D721Med (cell line): ENCODE data around the gene MAPRE2.

Experiments
- DNase-seq: peaks from one replicate; pipeline ENCODE4 v3.0.0; 2011; ENCODE audit warnings: low spot score; ENCODE audit not compliant: insufficient read length
- FAIRE-seq: peaks from 2 replicates; lab custom pipeline; 2011; peaks lifted over from hg19 to GRCh38; lab: Jason Lieb, UNC
- TF ChIP-seq, protein P1 (sequence below): IDR thresholded peaks from 2 replicates; pipeline ENCODE4 v1.5.1; 2012; ENCODE audit warnings: mild to moderate bottlenecking, control low read depth; ENCODE audit not compliant: insufficient read depth; ENCODE audit errors: missing control alignments

The MAPRE2 gene

DNA sequence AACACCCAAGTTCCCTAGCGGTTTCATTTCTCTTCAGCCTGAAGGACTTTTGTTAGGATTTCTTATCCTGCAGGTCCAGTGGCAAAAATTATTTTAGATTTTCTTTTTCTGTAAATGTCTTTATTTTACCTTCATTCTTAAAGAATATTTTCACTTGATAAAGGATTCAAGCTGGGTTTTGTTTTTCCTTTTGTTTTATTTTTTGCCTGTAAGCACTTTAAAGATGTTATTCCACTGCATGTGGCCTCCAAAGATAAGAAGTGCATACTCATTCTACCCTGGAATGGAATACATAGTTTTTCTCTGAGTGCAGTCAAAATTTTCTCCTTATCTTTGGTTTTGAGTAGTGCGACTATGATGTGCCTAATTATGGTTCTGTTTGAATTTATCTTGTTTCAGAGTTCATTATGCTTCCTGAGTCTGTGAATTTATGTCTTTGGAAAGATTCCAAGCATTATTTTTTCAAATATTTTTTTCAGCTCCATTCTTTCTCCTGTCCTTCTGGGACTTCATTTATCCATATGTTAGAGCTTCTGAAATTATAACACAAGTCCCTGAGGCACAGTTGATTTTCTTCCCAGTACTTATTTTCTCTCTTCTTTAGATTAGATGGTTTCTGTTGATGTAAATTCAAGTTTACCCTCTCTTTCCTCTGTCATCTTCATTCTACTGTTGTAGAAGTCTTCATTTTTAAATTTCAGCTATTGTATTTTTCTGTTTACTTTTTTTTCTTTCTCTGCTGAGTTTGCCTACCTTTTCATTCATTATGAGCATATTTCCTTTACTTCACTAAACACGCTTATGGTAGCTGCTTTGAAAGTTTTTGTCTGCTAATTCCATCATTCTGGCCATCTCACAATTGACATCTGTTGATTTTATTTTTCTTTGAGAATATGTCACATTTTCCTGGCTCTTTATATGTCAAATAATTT, 69.6 kb downstream of the MAPRE2 start:
- no peak for FAIRE-seq
- TF ChIP-seq, protein P1, sequence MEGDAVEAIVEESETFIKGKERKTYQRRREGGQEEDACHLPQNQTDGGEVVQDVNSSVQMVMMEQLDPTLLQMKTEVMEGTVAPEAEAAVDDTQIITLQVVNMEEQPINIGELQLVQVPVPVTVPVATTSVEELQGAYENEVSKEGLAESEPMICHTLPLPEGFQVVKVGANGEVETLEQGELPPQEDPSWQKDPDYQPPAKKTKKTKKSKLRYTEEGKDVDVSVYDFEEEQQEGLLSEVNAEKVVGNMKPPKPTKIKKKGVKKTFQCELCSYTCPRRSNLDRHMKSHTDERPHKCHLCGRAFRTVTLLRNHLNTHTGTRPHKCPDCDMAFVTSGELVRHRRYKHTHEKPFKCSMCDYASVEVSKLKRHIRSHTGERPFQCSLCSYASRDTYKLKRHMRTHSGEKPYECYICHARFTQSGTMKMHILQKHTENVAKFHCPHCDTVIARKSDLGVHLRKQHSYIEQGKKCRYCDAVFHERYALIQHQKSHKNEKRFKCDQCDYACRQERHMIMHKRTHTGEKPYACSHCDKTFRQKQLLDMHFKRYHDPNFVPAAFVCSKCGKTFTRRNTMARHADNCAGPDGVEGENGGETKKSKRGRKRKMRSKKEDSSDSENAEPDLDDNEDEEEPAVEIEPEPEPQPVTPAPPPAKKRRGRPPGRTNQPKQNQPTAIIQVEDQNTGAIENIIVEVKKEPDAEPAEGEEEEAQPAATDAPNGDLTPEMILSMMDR: no peak

DNA sequence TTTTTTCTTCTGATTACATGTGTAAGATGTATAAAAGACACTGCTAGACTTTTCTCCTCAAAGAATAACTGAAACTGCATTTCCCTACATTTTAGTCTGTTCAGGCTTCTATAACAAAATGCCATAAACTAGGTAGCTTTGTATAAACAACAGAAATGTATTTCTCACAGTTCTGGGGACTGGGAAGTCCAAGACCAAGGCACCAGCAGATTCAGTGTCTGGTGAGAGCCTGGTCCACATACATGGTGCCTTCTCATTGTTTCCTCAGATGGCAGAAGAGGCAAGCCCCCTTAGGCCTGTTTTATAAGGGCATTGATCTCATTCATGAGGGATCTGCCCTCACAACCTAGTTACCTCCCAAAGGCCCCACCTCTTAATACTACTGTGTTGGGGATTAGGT, 71.5 kb downstream of the MAPRE2 start:
- FAIRE-seq (no peak), DNase-seq (no peak)
- TF ChIP-seq, protein P1: no peak

More for the DNA sequence above, 69.6 kb downstream of the MAPRE2 start:
- no peak for DNase-seq

DNA sequence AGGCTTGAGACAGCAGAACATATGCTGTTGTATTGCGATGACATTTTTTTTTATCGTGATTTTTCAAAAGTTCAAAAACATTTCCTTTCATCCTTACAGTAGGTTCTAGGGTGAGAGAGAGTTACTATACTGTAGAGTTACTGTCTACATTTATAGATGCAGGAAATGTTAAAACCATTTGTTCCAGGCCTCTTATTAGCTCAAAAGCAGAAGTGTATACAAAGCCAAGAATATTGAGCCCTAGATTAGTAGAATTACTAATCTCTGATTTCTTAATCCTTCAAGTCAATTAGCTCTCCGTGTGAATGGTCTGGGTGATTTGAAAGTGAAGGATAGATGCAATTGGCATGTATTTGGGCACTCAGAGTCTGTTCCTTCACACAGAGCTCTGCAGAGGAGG, 73.1 kb downstream of the MAPRE2 start:
- DNase-seq: no peak
- TF ChIP-seq, protein P1: no peak
- FAIRE-seq: peak; percentile 95

DNA sequence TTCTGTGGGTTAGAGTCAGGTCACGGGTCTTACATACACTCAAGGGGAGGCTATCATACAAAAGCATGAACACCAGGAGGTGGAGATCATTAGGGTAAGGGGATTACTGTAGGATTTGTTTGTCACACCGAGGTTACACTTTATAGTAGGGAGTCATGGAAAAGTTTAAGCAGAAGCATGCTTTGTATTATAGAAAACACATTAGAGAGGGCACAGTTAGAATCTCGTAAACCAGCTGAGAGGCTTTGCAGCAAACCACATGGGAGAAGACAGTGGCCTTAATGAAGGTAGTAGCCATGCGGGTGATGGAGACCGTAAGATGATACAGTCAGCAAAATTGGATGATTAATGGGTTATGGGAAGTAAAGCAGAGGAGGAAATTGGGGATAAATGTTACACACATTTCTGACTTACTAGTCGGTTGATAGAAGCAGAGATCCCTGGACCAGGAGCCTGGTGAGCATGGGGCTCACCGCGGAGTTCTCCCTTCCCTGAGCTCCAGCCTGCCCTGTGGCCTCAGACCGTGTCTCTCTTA, 75.6 kb downstream of the MAPRE2 start:
- TF ChIP-seq, protein P1: no peak
- no peak for DNase-seq

DNA sequence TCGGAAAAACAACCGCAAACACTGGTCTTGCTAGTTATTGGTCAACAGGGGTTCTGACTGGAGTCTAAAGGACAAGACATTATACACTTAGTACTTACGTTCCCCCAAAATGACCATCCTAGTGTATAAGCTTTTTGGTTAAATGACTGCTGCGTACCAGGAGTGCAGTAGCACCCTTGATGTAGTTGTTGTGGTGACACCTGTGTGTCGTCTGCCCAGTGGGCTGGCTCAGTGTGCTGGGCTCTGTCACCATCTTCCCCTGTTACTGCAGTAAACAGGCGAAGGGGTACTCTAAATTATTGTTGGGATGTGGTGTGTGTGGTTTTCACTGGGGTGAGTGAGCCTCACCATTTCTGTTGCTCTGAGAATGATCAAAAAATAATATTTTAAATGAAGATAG, 76.2 kb downstream of the MAPRE2 start:
- no peak for FAIRE-seq

More for the DNA sequence above, 75.6 kb downstream of the MAPRE2 start:
- FAIRE-seq: no peak

DNA sequence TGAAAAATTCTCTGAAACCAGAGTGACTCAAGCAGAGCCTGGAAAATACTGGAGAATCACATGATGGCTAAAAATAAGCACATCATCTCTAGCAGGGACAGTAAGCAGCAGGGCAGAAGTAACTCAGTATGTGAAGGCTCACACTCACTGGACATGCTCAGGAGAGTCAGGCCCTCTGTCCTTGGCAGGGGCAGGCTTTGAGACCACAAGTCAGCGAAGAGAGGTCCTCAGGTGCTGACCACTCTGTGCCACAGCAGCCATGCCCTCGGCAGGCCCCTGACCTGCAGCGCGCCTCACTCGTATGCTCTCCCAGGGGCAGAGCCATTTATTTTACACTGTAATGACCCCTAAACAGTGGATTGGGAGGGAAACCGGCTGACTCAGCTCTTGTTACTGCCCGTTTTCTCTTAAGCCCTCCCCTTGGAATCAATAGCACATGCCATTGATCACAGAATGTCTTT, 76.8 kb downstream of the MAPRE2 start:
- DNase-seq (no peak), FAIRE-seq (no peak)
- TF ChIP-seq, protein P1: no peak

More for the DNA sequence above, 76.2 kb downstream of the MAPRE2 start:
- TF ChIP-seq, protein P1: no peak
- no peak for DNase-seq
